ENCODE data around the gene MT1A. TPM values are rescaled to one million over a fixed set of nuclear protein-coding genes. Genes with fewer than 3 reads are reported as not detected.

The MT1A gene
- total RNA-seq (10 to 100 TPM in 1 of 2 donors, not detected in 1; 10.6 TPM), polyA plus RNA-seq (ENCODE audit: insufficient read depth, low read depth, low replicate concordance) (not detected)
- long read RNA-seq, donor 1, partial matches to known transcripts, result 0 of 1 reads
- long read RNA-seq, donor 1, other reads (novel, unspliced or antisense), result 0 of 1 reads
- long read RNA-seq, donor 2, partial matches to known transcripts, result 0 of 4 reads
- long read RNA-seq, donor 2, other reads (novel, unspliced or antisense), result 0 of 4 reads

GRCh38 chr16:56637814-56638750 is at the start of gene MT1A:
Gene MT1A, plus strand, starts transcription at chr16:56638666. Its CDS starts 73 bp downstream, at chr16:56638739.
- intact Hi-C loops (cut with DNase I; ENCODE audit: low total_unique reads), result no loop called here
- peak; percentile 83 for DNase-seq
- Histone ChIP-seq H3K9me3 (no peaks in the 10 kb centered on the region), H3K4me1 (peaks cover 14% of the 10 kb centered on the region), H3K36me3 (ENCODE audit: low read depth, missing control alignments) (no peaks in the 10 kb centered on the region), H3K27ac (peak within 1 kb of the TSS in 1 of 2 donors; percentile 28), H3K4me3 (peak within 1 kb of the TSS in 1 of 2 donors; percentile 47), H3K27me3 (no peaks in the 10 kb centered on the region)
- TF ChIP-seq POLR2A (IDR thresholded peaks at IDR 0.05) (no peak), CTCF (IDR thresholded peaks at IDR 0.05) (no peak)
- WGBS, 2 donors, result 9 to 21% methylated on average over 35 to 62 of the region's 68 CpGs

- Histone ChIP-seq H3K9me3 (no peaks in the 10 kb centered on the region), H3K4me3 (peak overlapping the region; percentile 32 to 51), H3K27me3 (no peaks in the 10 kb centered on the region), H3K27ac (no peak overlapping the region), H3K4me1 (peaks cover 9% of the 10 kb centered on the region), H3K36me3 (ENCODE audit: low read depth, missing control alignments) (no peaks in the 10 kb centered on the region)
- intact Hi-C loops (cut with DNase I; ENCODE audit: low total_unique reads), result loop anchor here (10.0 kb wide), 1 partner anchor 116 kb away; no protein-coding TSS in a partner anchor
- TF ChIP-seq POLR2A (IDR thresholded peaks at IDR 0.05) (no peak), CTCF (IDR thresholded peaks at IDR 0.05) (no peak)
- WGBS, 2 donors, result 40 to 44% methylated on average over 9 of the region's 9 CpGs
- DNase-seq, result no peak
These were observed 49.7 kb upstream of the MT1A start for GRCh38 chr16:56588781-56589140.

- DNase-seq, result peak; percentile 39
- no peak within 1 kb of the TSS for H3K27ac ChIP-seq
- no peaks in the 10 kb centered on the region for H3K9me3 ChIP-seq
- WGBS, 2 donors, result 3 to 4% methylated on average over 55 to 66 of the region's 87 CpGs
- no peak for TF ChIP-seq POLR2A (IDR thresholded peaks at IDR 0.05)
- no peak for TF ChIP-seq CTCF (IDR thresholded peaks at IDR 0.05)
- peak within 1 kb of the TSS; percentile 32 to 51 for H3K4me3 ChIP-seq
- intact Hi-C loops (cut with DNase I; ENCODE audit: low total_unique reads), result loop anchor here (10.0 kb wide), 1 partner anchor 115 kb away; no protein-coding TSS in a partner anchor
- no peaks in the 10 kb centered on the region for H3K27me3 ChIP-seq
- H3K36me3 ChIP-seq (ENCODE audit: low read depth, missing control alignments), result no peaks in the 10 kb centered on the region
- peaks cover 9% of the 10 kb centered on the region for H3K4me1 ChIP-seq
These were observed 49.1 kb upstream of the MT1A start, which contains the start of gene MT3 for GRCh38 chr16:56589141-56590039. Gene MT3, plus strand, starts transcription at chr16:56589528. Its CDS starts 63 bp downstream, at chr16:56589591.

- TF ChIP-seq POLR2A (IDR thresholded peaks at IDR 0.05) (no peak), CTCF (IDR thresholded peaks at IDR 0.05) (no peak)
These were observed 46.9 kb upstream of the MT1A start for GRCh38 chr16:56591377-56592060.

More at GRCh38 chr16:56591377-56592060, 46.9 kb upstream of the MT1A start:
- 55 to 57% methylated on average over 4 of the region's 4 CpGs for WGBS, 2 donors
- H3K36me3 ChIP-seq (ENCODE audit: low read depth, missing control alignments), result no peaks in the 10 kb centered on the region
- no peak overlapping the region for H3K27ac ChIP-seq
- peak; percentile 25 for DNase-seq
- no peak overlapping the region for H3K4me3 ChIP-seq
- H3K4me1 ChIP-seq, result peaks cover 9% of the 10 kb centered on the region
- no peaks in the 10 kb centered on the region for H3K27me3 ChIP-seq
- intact Hi-C loops (cut with DNase I; ENCODE audit: low total_unique reads), result no loop called here
- H3K9me3 ChIP-seq, result no peaks in the 10 kb centered on the region
